Endometrial microvascular endothelial cells (primary cell): Measurements from ENCODE around the gene ASTE1. TPM values are rescaled to one million over a fixed set of nuclear protein-coding genes. Genes with fewer than 3 reads are reported as not detected.
"Not testable (repeated sequence)": the region's sequence is repeated elsewhere in the genome, so short reads cannot be mapped to it uniquely, and the experiment has no call there.

ENCODE experiments used
- in situ Hi-C: cut with HindIII; loops from 2 replicates; pipeline ENCODE4 v1.10.0; 2017; ENCODE audit warnings: low sequenced_read_pairs, low pct_unique_long_range_greater_than_20kb; ENCODE audit errors: inconsistent ontology term
- total RNA-seq: library from RNA; depleted of rRNA; stranded (reverse); fragments of >200 nt; gene quantifications from one replicate; pipeline ENCODE4 v1.2.3, GENCODE V29; 2015; ENCODE audit errors: inconsistent ontology term

The ASTE1 gene
- total RNA-seq, 1 donor from 2014 or later: 3.1 TPM

GRCh38 chr3:131018970-131019369, 7.7 kb downstream of the ASTE1 start:
- in situ Hi-C loops: no loop called here

DNA sequence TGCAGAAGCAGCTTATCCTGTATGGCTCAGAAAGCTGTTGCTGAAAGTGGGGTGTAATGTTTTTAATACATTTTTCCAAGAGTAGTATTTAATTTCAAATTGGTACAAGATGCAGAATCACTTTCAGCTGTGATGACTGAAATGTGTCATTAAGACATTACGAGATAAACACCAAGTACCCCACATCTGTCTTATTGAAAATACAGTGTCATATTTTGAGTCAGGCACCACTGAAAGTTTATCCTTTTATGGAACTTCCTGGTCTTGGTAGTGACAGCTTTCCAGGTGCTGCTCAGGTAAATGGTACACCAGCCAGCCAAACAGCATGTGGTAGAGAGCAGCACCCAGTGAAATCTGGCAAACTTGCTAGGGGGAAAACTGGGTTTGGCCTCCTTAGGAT, 16.9 kb downstream of the ASTE1 start:
- in situ Hi-C loops: no loop called here

- in situ Hi-C loops: no loop called here
These were observed 18.3 kb downstream of the ASTE1 start for GRCh38 chr3:131008326-131008725.

DNA sequence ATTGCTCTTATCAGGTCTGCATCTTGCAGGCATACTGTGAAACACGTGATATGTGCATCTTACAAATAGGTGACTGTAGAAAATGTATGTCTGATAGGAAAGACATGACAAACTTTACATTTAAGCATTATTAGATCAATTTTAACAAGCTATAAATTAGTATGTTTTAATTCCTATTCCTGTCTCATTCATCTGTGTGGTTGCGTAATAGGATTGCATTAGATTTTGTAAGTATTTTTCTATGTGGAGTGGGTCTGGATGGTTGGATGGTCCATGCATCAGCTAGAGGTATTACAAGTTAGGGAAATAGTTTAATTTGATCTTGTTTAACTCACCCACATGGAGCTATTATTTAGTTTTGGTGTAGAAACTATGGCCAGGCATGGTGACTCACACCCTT, 18.8 kb downstream of the ASTE1 start:
- in situ Hi-C loops: no loop called here

DNA sequence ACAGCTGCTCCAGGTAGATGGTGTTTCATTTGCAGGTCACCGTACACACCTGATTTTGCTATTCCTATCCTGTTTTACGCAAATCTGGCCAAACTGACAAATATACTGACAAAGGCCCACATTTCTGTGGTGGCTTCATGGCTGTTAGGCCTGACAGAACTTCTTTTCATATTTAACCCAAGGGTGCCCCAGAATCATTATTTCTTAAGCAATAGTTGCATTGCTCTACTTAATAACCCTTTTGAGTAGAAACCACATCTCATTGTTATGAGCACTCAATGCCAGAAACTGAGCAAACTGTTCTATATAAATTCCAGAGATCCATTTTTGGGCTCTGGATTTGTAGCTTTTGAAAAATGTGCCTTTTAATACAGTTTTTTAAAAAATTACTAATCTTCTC, 19.4 kb downstream of the ASTE1 start:
- in situ Hi-C loops: no loop called here

GRCh38 chr3:131004603-131005002, 22.0 kb downstream of the ASTE1 start:
- in situ Hi-C loops: no loop called here

GRCh38 chr3:131001071-131001470, 25.6 kb downstream of the ASTE1 start:
- in situ Hi-C loops: no loop called here

- in situ Hi-C loops: no loop called here
These were observed 29.3 kb downstream of the ASTE1 start for GRCh38 chr3:130997289-130997688.

- in situ Hi-C loops: no loop called here
These were observed 34.3 kb downstream of the ASTE1 start for GRCh38 chr3:130992344-130992743.

GRCh38 chr3:130991126-130991525, 35.5 kb downstream of the ASTE1 start:
- in situ Hi-C loops: no loop called here

GRCh38 chr3:130990282-130990681, 36.3 kb downstream of the ASTE1 start:
- in situ Hi-C loops: no loop called here

DNA sequence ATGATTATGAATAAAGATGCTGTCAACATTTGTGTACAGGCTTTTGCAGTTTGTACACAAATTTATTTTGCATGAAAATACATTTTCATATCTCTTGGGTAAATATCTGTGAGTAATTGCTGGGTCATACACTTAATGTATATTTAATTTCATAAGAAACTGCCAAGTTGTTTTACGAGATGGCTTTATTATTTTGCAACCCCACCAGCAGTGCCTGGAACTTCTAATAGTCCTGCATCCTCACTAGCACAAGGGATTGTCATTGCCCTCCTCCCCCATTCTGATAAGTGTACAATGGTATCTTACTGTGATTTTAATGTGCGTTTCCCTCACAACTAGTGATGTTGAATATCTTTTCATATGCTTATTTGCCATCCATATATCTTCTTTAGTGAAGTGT, 45.2 kb downstream of the ASTE1 start:
- in situ Hi-C loops: no loop called here

DNA sequence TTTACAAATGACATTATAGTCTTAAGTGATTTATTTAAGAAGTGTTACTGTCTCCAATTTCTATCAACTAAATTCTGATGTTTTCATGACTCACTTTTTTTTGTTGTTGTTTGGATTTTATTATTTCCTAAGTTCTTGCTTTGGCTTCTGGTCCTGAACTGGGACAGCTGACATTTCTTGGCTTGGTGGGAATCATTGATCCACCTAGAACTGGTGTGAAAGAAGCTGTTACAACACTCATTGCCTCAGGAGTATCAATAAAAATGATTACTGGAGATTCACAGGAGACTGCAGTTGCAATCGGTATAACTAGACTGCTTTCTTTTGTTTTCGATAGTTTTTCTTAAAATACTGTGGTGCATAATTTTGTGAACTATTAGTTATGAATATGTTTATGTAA, 47.5 kb downstream of the ASTE1 start:
- in situ Hi-C loops: no loop called here

- in situ Hi-C loops: no loop called here
These were observed 49.9 kb downstream of the ASTE1 start for GRCh38 chr3:130976706-130977105.

DNA sequence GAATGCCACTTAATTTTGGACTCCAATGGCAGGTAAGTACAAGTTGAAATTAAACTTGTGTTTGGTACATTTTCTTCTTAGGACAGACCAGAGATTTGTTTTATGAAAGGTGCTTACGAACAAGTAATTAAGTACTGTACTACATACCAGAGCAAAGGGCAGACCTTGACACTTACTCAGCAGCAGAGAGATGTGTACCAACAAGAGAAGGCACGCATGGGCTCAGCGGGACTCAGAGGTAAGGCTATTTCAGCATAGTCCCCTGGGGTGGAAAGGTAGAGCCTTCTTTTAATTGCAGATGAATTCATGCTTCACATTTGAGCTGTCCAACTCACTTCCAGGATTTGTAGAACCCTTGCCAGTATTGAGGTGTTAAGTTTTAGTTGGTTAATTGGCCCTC, 51.4 kb downstream of the ASTE1 start:
- in situ Hi-C loops: no loop called here

DNA sequence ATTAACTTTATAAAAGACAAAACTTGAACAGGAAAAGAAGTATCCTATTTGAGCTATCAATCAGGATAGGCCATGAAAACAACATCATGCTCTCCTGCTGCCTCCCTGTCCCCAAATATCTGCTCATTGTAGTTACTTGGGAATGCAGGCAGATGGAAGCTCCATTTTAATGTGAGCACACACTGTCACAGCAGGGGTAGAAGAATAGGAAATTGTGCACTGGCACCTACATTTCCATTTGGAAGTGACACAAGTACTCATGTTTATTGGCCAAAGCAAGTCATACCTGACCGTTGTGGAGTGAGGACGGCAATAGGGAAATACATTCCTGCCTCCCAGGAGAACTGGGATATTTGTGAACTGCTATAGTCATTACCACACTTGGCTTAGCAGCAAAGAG, 52.4 kb downstream of the ASTE1 start:
- in situ Hi-C loops: no loop called here

GRCh38 chr3:130973406-130973805, 53.2 kb downstream of the ASTE1 start:
- in situ Hi-C loops: no loop called here

- in situ Hi-C loops: not testable (repeated sequence)
These were observed 54.0 kb downstream of the ASTE1 start for GRCh38 chr3:130972592-130972991.

GRCh38 chr3:130971208-130971607, 55.4 kb downstream of the ASTE1 start:
- in situ Hi-C loops: no loop called here

DNA sequence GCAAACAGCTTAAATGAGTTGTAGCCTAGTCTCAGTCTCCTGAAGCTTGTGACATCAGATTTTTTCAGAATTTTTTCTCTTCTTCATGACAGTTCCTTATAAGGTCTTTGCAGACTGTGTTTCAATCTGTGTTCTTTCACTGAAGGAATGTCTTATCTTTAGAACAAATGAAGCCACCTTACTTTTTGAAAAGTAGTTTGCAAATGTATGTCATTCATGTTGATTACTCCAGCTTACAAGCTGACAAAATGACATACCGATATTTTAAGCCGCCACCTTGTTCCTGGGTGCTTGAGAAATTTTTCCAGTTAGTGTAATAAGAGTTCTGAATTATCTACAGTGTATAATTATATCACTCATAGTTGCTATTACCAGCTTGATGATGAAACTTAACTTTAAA, 57.0 kb downstream of the ASTE1 start:
- in situ Hi-C loops: no loop called here

- in situ Hi-C loops: no loop called here
These were observed 58.4 kb downstream of the ASTE1 start for GRCh38 chr3:130968221-130968620.

DNA sequence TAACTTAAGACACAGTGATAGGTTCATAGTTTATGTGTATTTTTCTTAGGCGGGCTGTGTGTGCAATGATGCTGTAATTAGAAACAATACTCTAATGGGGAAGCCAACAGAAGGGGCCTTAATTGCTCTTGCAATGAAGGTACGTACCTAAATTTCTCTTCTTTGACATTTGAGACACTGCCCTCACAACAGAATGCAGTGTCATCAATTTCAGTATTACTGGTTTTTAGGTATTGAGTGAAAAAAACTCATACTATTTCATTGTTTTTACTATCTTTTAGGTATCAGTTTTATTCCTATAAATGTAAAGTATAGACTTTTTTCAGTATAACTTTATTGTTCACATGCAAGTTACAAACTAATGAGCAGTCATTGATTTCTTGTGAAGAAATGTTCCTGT, 59.3 kb downstream of the ASTE1 start:
- in situ Hi-C loops: no loop called here
